Activated CD4-positive, alpha-beta T cell treated with anti-CD3 and anti-CD28 coated beads for 24 hours (primary cell): Measurements from ENCODE around the gene CHRM5.

Experiments used
- DNase-seq, 2 donors: peaks; one replicate each; pipeline ENCODE4 v3.0.0-alpha.2; 2020; ENCODE audit warnings: low read depth in 2 of 2

Gene CHRM5

GRCh38 chr15:33968224-33968623, at the start of gene CHRM5:
Gene CHRM5, plus strand, starts transcription at chr15:33968497. Its CDS starts 94,221 bp downstream, at chr15:34062718.
- no peak for DNase-seq

GRCh38 chr15:33923446-33923845, 44.9 kb upstream of the CHRM5 start:
- DNase-seq: no peak

- no peak for DNase-seq
Measured at GRCh38 chr15:33926260-33926659, 42.0 kb upstream of the CHRM5 start.

DNA sequence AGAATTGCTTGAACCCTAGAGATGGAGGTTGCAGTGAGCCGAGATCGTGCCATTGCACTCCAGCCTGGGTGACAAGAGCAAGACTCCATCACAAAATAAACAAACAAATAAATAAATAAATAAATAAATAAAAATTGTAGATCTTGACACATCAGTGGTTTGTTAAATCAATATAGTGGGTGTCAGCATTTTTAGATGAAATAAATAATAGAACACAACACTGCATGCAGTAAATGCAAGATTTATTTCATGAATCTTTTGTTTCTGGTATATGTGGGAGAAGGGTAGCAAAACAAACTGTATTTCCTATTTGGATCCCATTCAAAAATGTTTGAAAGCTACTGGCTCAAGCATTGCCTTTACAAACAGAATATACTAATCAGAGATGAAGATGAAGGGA, 35.6 kb upstream of the CHRM5 start:
- DNase-seq: no peak

DNA sequence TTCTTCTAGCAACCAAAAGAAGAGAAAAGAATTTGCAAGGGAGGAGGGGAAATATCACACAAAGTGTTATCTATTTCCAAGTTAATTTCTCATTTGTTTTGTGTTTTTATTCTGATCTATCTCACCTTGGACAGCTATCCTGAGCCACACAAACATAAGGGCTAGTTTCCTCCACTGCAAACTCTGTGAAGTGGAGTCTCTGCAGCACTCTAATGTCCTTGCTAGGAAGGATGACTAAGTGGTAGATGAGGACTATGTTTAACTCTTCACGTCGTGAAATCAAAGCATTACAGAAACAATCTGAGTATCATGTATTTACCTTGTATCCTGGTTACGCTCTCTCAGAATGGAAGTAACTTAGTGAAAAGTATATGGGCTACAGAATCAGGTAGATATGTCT, 33.9 kb upstream of the CHRM5 start:
- no peak for DNase-seq

- DNase-seq: no peak
Measured at GRCh38 chr15:33934921-33935320, 33.4 kb upstream of the CHRM5 start.

DNA sequence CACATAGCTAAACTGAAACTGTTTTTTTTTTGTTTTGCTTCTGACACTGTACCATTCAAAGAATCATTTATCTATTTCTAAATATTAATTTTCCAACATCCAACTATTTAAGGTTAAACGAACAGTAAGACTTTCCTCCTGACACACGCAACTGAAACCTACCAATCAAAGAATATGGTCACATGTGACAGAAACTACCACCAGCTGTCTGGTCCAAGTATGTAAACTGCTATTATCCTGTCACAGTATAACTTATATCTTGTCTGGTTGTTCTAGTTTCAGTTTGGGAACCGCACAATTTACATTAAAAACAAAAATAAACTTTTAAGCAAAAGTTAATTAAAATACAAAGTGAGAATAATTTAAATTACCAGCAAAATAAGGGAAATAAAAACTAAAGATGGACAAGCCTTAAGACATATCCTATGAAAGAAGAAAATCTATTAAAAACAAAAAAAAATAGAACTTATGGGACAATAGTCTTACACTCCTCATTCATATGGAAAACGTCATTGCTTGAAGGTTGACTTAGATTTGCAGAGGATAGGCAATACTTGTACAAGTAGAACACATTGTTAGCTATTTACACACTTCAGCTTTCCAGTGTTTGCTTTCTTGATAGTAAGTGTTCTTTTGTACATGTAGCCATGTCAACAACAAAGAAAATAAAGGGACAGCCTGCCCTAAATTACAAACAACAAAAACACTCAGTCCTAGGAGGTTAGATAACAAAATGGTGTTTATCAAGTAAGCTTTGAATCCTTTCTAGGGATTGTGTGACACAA, 26.8 kb upstream of the CHRM5 start:
- DNase-seq: no peak

GRCh38 chr15:33946152-33946551, 22.1 kb upstream of the CHRM5 start:
- no peak for DNase-seq

GRCh38 chr15:33955945-33956344, 12.4 kb upstream of the CHRM5 start:
- no peak for DNase-seq

DNA sequence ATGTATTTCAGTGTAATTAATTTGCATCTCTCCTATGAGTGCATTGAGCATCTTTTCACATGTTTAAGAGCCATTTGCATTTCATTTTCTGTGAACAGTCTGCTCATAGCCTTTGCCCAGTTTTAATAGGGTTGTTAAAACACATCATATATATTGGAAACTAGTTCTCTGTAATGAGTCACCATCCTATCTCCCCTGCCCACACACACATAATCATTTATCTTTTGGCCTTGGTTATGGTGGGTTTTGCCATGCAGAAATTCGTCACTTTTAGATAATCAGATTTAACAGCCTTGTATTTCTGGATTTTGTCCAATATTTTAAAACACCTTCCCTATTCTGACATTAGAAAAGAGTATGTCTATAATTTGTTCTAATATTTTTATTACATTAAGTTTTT, 11.9 kb upstream of the CHRM5 start:
- DNase-seq: no peak

- no peak for DNase-seq
Measured at GRCh38 chr15:33959844-33960548, 8.3 kb upstream of the CHRM5 start.

GRCh38 chr15:33960549-33960935, 7.8 kb upstream of the CHRM5 start:
- DNase-seq: no peak

GRCh38 chr15:33963831-33964664, 4.2 kb upstream of the CHRM5 start:
- no peak for DNase-seq

GRCh38 chr15:33964665-33965040, 3.6 kb upstream of the CHRM5 start:
- no peak for DNase-seq

DNA sequence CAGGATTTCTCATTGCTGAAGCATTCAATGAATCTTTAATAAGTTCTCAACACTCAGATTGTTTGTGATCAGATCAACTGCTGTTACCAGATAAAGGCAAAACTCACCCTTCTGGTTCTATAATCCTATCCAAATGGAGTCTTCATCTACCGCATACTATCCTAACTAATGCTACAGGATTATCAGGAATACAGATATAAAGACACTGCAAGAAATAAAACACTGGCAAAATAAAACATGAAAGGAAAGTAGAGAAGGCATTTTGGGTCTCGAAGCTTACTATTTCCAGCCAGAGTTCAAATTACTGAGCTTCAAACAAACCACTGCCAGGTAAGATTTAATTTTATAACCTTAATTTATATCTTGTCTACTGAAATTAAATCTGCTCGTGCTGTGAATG, 524 bp downstream of the CHRM5 start:
- no peak for DNase-seq

GRCh38 chr15:33971811-33972210, 3.5 kb downstream of the CHRM5 start:
- no peak for DNase-seq

GRCh38 chr15:33975022-33975565, 6.8 kb downstream of the CHRM5 start:
- no peak for DNase-seq

- no peak for DNase-seq
Measured at GRCh38 chr15:33980159-33980558, 11.9 kb downstream of the CHRM5 start.

- DNase-seq: no peak
Measured at GRCh38 chr15:33982516-33982915, 14.2 kb downstream of the CHRM5 start.

GRCh38 chr15:33985287-33985686, 17.0 kb downstream of the CHRM5 start:
- DNase-seq: no peak

DNA sequence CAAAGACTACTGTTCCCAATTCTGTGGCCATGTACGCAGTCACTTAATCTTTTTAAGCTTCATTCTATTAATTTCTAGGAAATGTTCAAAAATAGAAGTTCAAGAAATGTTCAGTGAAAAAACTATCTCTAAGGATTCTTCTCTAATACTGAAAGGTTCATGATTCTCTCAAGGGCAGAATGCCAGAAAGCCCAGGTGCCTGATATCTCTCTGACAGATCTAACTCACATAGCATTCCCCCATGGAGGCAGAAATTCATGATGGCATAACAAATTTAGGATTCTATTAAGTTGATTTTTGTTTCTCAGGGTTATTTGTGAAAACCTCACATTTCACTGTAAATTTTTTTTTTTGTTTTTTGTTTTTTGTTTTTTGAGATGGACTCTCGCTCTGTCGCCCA, 17.5 kb downstream of the CHRM5 start:
- DNase-seq: no peak

DNA sequence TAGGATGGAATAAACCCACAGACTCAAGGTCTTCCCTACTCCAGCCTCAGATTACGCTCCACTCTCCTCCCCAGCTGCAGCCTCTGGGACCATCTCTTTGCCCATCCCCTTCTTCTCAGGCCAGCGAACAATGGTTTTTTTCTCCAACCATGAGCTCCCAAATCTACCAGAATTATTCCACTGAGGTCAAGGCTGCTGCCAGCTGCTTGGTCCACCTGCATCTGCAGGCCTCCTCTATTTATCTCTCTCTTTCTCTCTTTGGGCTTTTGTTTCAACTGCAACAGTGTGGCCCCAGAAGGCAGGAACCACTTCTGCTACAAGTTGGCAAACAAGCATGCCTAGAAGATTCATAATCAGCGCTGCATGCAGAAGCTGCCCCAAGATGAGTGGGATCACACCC, 19.1 kb downstream of the CHRM5 start:
- no peak for DNase-seq
